ENCODE measurements around the gene PKMYT1.

Gene PKMYT1

DNA sequence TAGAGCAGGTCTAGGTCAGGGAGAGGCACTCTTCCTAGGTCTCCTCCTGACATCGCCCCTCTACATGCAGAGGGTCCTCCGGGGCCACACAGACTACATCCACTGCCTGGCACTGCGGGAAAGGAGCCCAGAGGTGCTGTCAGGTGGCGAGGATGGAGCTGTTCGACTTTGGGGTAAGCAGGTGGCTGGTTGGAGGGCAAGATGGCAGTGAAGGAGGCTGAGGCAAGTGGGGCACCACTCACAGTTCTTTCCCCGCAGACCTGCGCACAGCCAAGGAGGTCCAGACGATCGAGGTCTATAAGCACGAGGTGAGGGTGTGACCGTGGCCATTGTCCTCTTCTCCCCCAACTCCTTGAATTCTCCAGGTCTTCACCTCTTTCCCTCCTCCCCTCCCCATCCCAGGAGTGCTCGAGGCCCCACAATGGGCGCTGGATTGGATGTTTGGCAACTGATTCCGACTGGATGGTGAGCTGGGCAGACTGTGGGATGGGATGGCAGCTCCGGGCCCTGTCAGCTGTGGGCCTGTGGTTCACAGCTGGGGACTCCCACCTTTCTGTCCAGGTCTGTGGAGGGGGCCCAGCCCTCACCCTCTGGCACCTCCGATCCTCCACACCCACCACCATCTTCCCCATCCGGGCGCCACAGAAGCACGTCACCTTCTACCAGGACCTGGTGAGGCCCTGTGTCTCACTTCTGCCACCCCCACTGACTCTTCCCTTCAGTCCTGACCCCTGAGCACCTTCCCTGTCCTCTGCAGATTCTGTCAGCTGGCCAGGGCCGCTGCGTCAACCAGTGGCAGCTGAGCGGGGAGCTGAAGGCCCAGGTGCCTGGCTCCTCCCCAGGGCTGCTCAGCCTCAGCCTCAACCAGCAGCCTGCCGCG lies 46.6 kb upstream of the PKMYT1 start:
- Histone ChIP-seq H3K4me3 (ENCODE audit: low read depth, low read length) (no peak overlapping the region), H3K36me3 (replicated peaks) (peaks cover 15% of the 10 kb centered on the region), H3K27me3 (replicated peaks) (peaks cover 17% of the 10 kb centered on the region), H3K27ac (no peak overlapping the region)
- DNase-seq = no peak
- in situ Hi-C loops (cut with HindIII; ENCODE audit: low pct_ligation_motif_present, low sequenced_read_pairs) = no loop called here
- TF ChIP-seq, protein P1, sequence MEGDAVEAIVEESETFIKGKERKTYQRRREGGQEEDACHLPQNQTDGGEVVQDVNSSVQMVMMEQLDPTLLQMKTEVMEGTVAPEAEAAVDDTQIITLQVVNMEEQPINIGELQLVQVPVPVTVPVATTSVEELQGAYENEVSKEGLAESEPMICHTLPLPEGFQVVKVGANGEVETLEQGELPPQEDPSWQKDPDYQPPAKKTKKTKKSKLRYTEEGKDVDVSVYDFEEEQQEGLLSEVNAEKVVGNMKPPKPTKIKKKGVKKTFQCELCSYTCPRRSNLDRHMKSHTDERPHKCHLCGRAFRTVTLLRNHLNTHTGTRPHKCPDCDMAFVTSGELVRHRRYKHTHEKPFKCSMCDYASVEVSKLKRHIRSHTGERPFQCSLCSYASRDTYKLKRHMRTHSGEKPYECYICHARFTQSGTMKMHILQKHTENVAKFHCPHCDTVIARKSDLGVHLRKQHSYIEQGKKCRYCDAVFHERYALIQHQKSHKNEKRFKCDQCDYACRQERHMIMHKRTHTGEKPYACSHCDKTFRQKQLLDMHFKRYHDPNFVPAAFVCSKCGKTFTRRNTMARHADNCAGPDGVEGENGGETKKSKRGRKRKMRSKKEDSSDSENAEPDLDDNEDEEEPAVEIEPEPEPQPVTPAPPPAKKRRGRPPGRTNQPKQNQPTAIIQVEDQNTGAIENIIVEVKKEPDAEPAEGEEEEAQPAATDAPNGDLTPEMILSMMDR (IDR thresholded peaks at IDR 0.05; ENCODE audit: low read depth, low read length, missing control alignments) = no peak

DNA sequence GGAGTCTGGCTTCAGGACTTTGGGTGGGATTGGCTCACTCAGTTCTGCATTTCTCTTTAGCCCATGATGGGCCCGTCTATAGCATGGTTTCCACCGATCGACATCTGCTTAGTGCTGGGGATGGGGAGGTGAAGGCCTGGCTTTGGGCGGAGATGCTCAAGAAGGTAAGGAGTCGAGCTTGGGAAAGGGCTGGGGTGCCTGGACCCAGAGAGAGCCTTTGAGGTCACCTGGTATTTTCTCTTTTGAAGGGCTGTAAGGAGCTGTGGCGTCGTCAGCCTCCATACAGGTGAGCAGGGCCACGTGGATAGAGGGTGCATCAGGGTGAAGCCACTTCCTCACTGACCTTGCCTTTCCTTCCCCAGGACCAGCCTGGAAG lies 45.7 kb upstream of the PKMYT1 start:
- Histone ChIP-seq H3K27me3 (replicated peaks) (peaks cover 17% of the 10 kb centered on the region), H3K4me3 (ENCODE audit: low read depth, low read length) (no peak overlapping the region), H3K27ac (no peak overlapping the region), H3K36me3 (replicated peaks) (peaks cover 17% of the 10 kb centered on the region)
- no peak for DNase-seq
- TF ChIP-seq, protein P1 (IDR thresholded peaks at IDR 0.05; ENCODE audit: low read depth, low read length, missing control alignments) = no peak
- in situ Hi-C loops (cut with HindIII; ENCODE audit: low pct_ligation_motif_present, low sequenced_read_pairs) = no loop called here

DNA sequence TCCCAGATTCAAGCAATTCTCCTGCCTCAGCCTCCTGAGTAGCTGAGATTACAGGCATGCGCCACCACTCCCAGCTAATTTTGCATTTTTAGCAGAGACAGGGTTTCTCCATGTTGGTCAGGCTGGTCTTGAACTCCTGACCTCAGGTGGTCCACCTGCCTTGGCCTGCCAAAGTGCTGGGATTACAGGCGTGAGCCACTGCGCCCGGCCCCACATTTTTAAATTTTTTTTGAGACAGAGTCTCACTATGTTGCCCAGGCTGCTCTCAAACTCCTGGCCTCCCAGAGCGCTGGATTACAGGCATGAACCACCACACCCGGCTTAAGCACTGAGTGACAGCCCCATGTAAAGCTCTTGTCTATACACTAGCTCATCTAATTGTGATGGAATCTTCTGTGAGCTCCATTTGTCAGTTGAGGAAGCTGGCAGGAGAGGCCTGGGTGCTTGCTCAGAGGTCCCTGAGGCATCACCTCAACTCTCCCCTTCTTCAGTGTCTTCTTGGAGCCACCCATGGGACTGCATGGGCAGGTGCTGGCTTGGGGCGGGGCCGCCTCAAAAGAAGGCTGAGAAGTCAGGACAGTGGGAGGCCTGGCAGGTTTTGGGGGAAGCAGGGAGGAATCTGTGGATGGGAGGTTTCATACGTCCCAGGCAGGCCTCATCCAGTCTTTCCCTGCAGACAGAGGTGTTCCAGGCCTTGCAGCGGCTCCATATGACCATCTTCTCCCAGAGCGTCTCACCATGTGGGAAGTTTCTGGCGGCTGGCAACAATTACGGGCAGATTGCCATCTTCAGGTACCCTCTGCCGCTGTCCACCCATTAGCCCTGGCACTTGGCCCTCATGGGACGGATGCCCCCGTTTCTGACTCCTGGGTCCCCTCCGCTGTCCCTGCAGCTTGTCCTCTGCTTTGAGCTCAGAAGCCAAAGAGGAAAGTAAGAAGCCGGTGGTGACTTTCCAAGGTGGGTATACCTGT lies 45.1 kb upstream of the PKMYT1 start:
- H3K27ac ChIP-seq = no peak overlapping the region
- DNase-seq = no peak
- in situ Hi-C loops (cut with HindIII; ENCODE audit: low pct_ligation_motif_present, low sequenced_read_pairs) = no loop called here
- H3K36me3 ChIP-seq (replicated peaks) = peaks cover 17% of the 10 kb centered on the region
- H3K4me3 ChIP-seq (ENCODE audit: low read depth, low read length) = no peak overlapping the region
- H3K27me3 ChIP-seq (replicated peaks) = peaks cover 11% of the 10 kb centered on the region
- TF ChIP-seq, protein P1 (IDR thresholded peaks at IDR 0.05; ENCODE audit: low read depth, low read length, missing control alignments) = no peak

DNA sequence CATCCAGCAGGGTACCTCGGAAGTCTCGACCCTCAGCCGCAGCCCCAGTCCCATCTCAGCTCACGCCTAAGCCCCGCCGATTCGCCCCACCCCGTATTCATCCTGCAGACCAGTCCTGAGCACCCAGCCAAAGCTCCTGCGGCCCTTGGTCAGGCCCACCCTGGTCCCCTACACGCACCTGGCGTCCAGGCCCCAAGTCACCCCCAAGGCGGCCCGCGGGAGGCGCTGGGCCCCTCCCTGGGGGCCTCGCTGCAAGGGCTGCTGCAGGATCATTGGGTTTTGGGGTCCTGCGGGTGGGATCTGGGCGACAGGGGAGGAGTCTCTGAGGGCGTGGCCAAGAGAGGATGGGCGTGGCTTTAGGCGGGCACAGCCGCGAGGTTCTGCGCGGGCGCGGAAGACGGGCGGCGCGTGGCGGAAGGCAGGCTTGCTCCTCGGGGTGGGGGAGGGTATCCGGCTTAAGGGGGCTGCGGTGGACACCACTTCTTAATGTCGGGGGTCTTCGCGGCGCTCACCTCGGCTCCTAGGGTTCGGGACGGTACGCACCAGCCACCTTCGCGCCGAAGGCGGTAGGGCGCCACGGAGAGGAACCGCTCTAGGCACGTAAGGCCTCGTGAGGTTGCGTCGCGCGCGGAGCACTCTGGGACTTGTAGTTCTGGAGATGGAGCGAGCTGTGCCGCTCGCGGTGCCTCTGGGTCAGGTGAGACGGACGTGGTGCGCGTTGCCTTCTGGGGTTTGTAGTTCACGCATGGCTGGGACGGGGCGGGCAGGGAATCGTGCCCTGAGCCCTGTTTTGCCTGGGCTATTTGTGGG lies 43.6 kb upstream of the PKMYT1 start, which contains the start of the genes HCFC1R1 and THOC6:
HCFC1R1 (minus strand) TSS at position 274 of the 810 bp plus-strand sequence; CDS start at position 273, 1 bp downstream.
THOC6 (plus strand) TSS at position 367 of the 810 bp plus-strand sequence; CDS start at position 659, 292 bp downstream.
- TF ChIP-seq, protein P1 (IDR thresholded peaks at IDR 0.05; ENCODE audit: low read depth, low read length, missing control alignments) = no peak
- Histone ChIP-seq H3K36me3 (replicated peaks) (peaks cover 17% of the 10 kb centered on the region), H3K4me3 (ENCODE audit: low read depth, low read length) (peak within 1 kb of the TSS; percentile 95), H3K27ac (peak within 1 kb of the TSS; percentile 97), H3K27me3 (replicated peaks) (peaks cover under 1% of the 10 kb centered on the region)
- in situ Hi-C loops (cut with HindIII; ENCODE audit: low pct_ligation_motif_present, low sequenced_read_pairs) = no loop called here
- DNase-seq = peak; percentile 96

DNA sequence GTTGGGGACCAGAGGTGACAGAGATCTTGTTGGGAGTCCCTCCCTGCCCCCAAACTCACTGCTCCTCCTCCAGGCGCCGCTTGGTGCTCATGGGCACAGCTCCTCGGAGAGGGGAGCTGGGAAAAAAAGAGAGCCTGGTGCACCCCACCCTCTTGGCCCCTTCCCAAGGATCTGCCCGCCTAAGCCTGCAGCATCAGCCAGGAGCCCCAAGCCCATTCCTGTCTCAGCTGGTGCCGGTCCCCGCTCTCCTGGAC lies 43.1 kb upstream of the PKMYT1 start:
- DNase-seq = peak; percentile 54
- Histone ChIP-seq H3K4me3 (ENCODE audit: low read depth, low read length) (peak overlapping the region; percentile 95), H3K27ac (peak overlapping the region; percentile 97), H3K36me3 (replicated peaks) (peaks cover 17% of the 10 kb centered on the region), H3K27me3 (replicated peaks) (no peaks in the 10 kb centered on the region)
- TF ChIP-seq, protein P1 (IDR thresholded peaks at IDR 0.05; ENCODE audit: low read depth, low read length, missing control alignments) = no peak
- in situ Hi-C loops (cut with HindIII; ENCODE audit: low pct_ligation_motif_present, low sequenced_read_pairs) = no loop called here
